Measurements from ENCODE around the gene LHPP.
"Not testable (repeated sequence)": the region's sequence is repeated elsewhere in the genome, so short reads cannot be mapped to it uniquely, and the experiment has no call there.

DNA sequence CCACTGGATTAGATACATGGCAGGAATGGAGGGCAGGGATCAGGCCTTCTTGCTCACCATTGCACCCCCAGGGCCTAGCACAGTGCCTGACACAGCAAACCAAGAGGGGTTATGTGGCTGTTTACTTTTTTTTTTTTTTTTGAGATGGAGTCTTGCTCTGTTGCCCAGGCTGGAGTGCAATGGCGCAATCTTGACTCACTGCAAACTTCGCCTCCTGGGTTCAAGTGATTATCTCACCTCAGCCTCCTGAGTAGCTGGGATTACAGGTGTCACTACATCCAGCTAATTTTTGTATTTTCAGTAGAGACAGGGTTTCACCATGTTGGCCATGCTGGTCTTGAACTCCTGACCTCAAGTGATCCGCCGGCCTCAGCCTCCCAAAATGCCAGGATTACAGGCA lies 25.9 kb upstream of the LHPP start:
- TF ChIP-seq, protein P1, sequence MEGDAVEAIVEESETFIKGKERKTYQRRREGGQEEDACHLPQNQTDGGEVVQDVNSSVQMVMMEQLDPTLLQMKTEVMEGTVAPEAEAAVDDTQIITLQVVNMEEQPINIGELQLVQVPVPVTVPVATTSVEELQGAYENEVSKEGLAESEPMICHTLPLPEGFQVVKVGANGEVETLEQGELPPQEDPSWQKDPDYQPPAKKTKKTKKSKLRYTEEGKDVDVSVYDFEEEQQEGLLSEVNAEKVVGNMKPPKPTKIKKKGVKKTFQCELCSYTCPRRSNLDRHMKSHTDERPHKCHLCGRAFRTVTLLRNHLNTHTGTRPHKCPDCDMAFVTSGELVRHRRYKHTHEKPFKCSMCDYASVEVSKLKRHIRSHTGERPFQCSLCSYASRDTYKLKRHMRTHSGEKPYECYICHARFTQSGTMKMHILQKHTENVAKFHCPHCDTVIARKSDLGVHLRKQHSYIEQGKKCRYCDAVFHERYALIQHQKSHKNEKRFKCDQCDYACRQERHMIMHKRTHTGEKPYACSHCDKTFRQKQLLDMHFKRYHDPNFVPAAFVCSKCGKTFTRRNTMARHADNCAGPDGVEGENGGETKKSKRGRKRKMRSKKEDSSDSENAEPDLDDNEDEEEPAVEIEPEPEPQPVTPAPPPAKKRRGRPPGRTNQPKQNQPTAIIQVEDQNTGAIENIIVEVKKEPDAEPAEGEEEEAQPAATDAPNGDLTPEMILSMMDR (IDR thresholded peaks at IDR 0.05), result not testable (repeated sequence)
- not testable (repeated sequence) for TF ChIP-seq POLR2A (IDR thresholded peaks at IDR 0.05)

Measured in transverse colon (tissue), 3 donors.